ENCODE results near the gene DAZAP1.
"Not testable (repeated sequence)": the region's sequence is repeated elsewhere in the genome, so short reads cannot be mapped to it uniquely, and the experiment has no call there.

DAZAP1 gene

GRCh38 chr19:1468821-1469254 lies 61.5 kb downstream of the DAZAP1 start:
- DNase-seq (ENCODE audit: extremely low spot score, insufficient read length, low read depth) (no peak), FAIRE-seq (no peak)

- no peak for DNase-seq (ENCODE audit: extremely low spot score, insufficient read length, low read depth)
Observed at GRCh38 chr19:1469255-1470054, 62.1 kb downstream of the DAZAP1 start.

GRCh38 chr19:1470055-1470304 lies 62.6 kb downstream of the DAZAP1 start:
- no peak for FAIRE-seq
- DNase-seq (ENCODE audit: extremely low spot score, insufficient read length, low read depth): no peak

More at GRCh38 chr19:1469255-1470054, 62.1 kb downstream of the DAZAP1 start:
- FAIRE-seq: no peak

GRCh38 chr19:1470305-1471009 lies 63.1 kb downstream of the DAZAP1 start:
- FAIRE-seq: peak; percentile 64
- no peak for DNase-seq (ENCODE audit: extremely low spot score, insufficient read length, low read depth)

- no peak for DNase-seq (ENCODE audit: extremely low spot score, insufficient read length, low read depth)
- FAIRE-seq: no peak
Observed at GRCh38 chr19:1471010-1471514, 63.7 kb downstream of the DAZAP1 start.

- FAIRE-seq (no peak), DNase-seq (ENCODE audit: extremely low spot score, insufficient read length, low read depth) (no peak)
Observed at GRCh38 chr19:1471515-1472160, 64.3 kb downstream of the DAZAP1 start.

GRCh38 chr19:1472231-1473084 lies 65.1 kb downstream of the DAZAP1 start:
- no peak for DNase-seq (ENCODE audit: extremely low spot score, insufficient read length, low read depth)

GRCh38 chr19:1473085-1473851 lies 65.9 kb downstream of the DAZAP1 start:
- no peak for FAIRE-seq
- no peak for DNase-seq (ENCODE audit: extremely low spot score, insufficient read length, low read depth)

More at GRCh38 chr19:1472231-1473084, 65.1 kb downstream of the DAZAP1 start:
- no peak for FAIRE-seq

GRCh38 chr19:1474011-1474764 lies 66.8 kb downstream of the DAZAP1 start:
- FAIRE-seq (no peak), DNase-seq (ENCODE audit: extremely low spot score, insufficient read length, low read depth) (no peak)

GRCh38 chr19:1474765-1475351 lies 67.5 kb downstream of the DAZAP1 start:
- FAIRE-seq: no peak

GRCh38 chr19:1475751-1476437 lies 68.5 kb downstream of the DAZAP1 start:
- DNase-seq (ENCODE audit: extremely low spot score, insufficient read length, low read depth): no peak
- FAIRE-seq: no peak

More at GRCh38 chr19:1474765-1475351, 67.5 kb downstream of the DAZAP1 start:
- DNase-seq (ENCODE audit: extremely low spot score, insufficient read length, low read depth): no peak

GRCh38 chr19:1477056-1477455 lies 69.7 kb downstream of the DAZAP1 start:
- FAIRE-seq; DNase-seq (ENCODE audit: extremely low spot score, insufficient read length, low read depth): not testable (repeated sequence)

- peak; percentile 99 for FAIRE-seq
- DNase-seq (ENCODE audit: extremely low spot score, insufficient read length, low read depth): peak; percentile 95
Observed at GRCh38 chr19:1478934-1479707, 71.7 kb downstream of the DAZAP1 start, which contains the start of gene C19orf25. C19orf25 (minus strand) TSS chr19:1479215; CDS start chr19:1478903, 312 bp downstream.

- FAIRE-seq (no peak), DNase-seq (ENCODE audit: extremely low spot score, insufficient read length, low read depth) (no peak)
Observed at GRCh38 chr19:1481224-1481892, 74.0 kb downstream of the DAZAP1 start.

GRCh38 chr19:1481893-1482360 lies 74.5 kb downstream of the DAZAP1 start:
- FAIRE-seq (no peak), DNase-seq (ENCODE audit: extremely low spot score, insufficient read length, low read depth) (no peak)
